Measurements from ENCODE around the gene PLD5.
A peak's percentile ranks its signal among the peaks of the same experiment; 100 is the strongest.
"Not testable (repeated sequence)": the region's sequence is repeated elsewhere in the genome, so short reads cannot be mapped to it uniquely, and the experiment has no call there.

Gene PLD5

GRCh38 chr1:242133796-242134195, 390.7 kb downstream of the PLD5 start:
- no peak for DNase-seq

GRCh38 chr1:242133351-242133750, 391.1 kb downstream of the PLD5 start:
- DNase-seq = no peak

GRCh38 chr1:242132121-242132817, 392.2 kb downstream of the PLD5 start:
- no peak for DNase-seq

GRCh38 chr1:242128951-242129502, 395.5 kb downstream of the PLD5 start:
- DNase-seq = peak; percentile 73

- DNase-seq = no peak
Observed at GRCh38 chr1:242120432-242120831, 404.1 kb downstream of the PLD5 start.

GRCh38 chr1:242100921-242101320, 423.6 kb downstream of the PLD5 start:
- DNase-seq = no peak

DNA sequence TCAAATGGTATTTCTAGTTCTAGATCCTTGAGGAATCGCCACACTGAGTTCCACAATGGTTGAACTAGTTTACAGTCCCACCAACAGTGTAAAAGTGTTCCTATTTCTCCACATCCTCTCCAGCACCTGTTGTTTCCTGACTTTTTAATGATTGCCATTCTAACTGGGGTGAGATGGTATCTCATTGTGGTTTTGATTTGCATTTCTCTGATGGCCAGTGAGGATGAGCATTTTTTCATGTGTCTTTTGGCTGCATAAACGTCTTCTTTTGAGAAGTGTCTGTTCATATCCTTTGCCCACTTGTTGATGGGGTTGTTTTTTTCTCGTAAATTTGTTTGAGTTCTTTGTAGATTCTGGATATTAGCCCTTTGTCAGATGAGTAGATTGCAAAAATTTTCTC, 427.2 kb downstream of the PLD5 start:
- not testable (repeated sequence) for DNase-seq

GRCh38 chr1:242093116-242093515, 431.4 kb downstream of the PLD5 start:
- no peak for DNase-seq

DNA sequence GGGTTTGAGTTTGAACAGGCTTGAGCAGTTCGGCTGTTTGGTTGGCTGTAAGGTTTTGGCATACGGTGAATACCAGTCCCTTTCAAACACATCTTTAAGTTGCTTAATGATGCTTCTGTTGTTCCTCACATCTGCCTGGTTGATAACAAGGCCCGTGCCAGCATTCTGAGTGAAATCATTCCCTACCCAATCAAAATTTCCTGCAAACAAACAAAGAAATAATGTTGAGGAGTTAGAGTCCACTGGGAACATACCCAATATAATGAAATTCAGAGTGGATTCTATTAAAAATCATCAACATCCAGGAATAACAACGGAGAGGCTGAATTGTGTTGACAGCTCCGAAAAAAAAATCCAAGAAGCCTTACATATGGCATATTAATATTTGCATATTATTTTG, 434.6 kb downstream of the PLD5 start:
- no peak for DNase-seq

- DNase-seq = no peak
Observed at GRCh38 chr1:242088875-242089274, 435.6 kb downstream of the PLD5 start.

- DNase-seq = no peak
Observed at GRCh38 chr1:242086706-242087105, 437.8 kb downstream of the PLD5 start.

- no peak for DNase-seq
Observed at GRCh38 chr1:242086093-242086492, 438.4 kb downstream of the PLD5 start.

- DNase-seq = no peak
Observed at GRCh38 chr1:242083742-242084141, 440.8 kb downstream of the PLD5 start.

- DNase-seq = no peak
Observed at GRCh38 chr1:242081446-242081845, 443.1 kb downstream of the PLD5 start.

- DNase-seq = no peak
Observed at GRCh38 chr1:242065813-242066212, 458.7 kb downstream of the PLD5 start.

- DNase-seq = no peak
Observed at GRCh38 chr1:242062271-242062670, 462.2 kb downstream of the PLD5 start.

DNA sequence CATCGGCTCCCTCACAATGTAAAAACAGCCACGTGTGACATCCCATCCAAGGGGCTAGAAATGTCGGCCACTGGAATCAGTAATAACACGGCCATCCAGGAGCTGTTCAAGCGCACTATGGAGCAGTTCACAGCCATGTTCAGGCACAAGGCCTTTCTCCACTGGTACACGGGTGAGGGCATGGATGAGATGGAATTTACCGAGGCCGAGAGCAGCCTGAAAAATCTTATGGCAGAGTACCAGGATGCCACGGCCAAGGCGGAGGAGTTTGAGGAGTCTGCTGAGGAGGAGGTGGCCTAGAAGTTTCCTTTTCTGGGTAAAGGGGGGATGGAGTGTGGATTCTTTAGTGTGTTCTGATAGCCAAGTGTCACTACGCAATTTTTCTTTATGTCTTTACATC, 464.5 kb downstream of the PLD5 start:
- no peak for DNase-seq

- not testable (repeated sequence) for DNase-seq
Observed at GRCh38 chr1:242058582-242058981, 465.9 kb downstream of the PLD5 start.

- not testable (repeated sequence) for DNase-seq
Observed at GRCh38 chr1:242058181-242058580, 466.3 kb downstream of the PLD5 start.

- DNase-seq = no peak
Observed at GRCh38 chr1:242057745-242058115, 466.8 kb downstream of the PLD5 start.

- no peak for DNase-seq
Observed at GRCh38 chr1:242056988-242057744, 467.3 kb downstream of the PLD5 start.

- DNase-seq = no peak
Observed at GRCh38 chr1:242055749-242056320, 468.7 kb downstream of the PLD5 start.

GRCh38 chr1:242043165-242043564, 481.3 kb downstream of the PLD5 start:
- DNase-seq = no peak

- no peak for DNase-seq
Observed at GRCh38 chr1:242034392-242034791, 490.1 kb downstream of the PLD5 start.

Data from DMS53 (cell line).